Omental fat pad (tissue), 4 donors: ENCODE data around the gene ITIH5. TPM values are rescaled to one million over a fixed set of nuclear protein-coding genes. Genes with fewer than 3 reads are reported as not detected.

Experiments used
- ATAC-seq: fragments of 150-250 bp; one replicate; pipeline ENCODE4 v1.9.1; 2016; ENCODE audit warnings: mild to moderate bottlenecking, moderate library complexity; ENCODE audit not compliant: low FRiP score
- DNase-seq: peaks from one replicate; pipeline ENCODE4 v3.0.0-alpha.2; 2019; ENCODE audit warnings: low spot score
- CTCF ChIP-seq, 3 donors: fragments of 450-650 bp; IDR thresholded peaks; one replicate each; pipeline ENCODE4 v1.5.1; 2016 to 2017; ENCODE audit warnings: antibody characterized with exemption in 3 of 3, mild to moderate bottlenecking in 3 of 3, moderate library complexity in 2 of 3
- total RNA-seq, 4 donors: library from RNA; depleted of rRNA; stranded (reverse); fragments of >200 nt; gene quantifications; one replicate each; pipeline ENCODE4 v1.1.0, GENCODE V29; 2016

ITIH5 gene
- total RNA-seq, 4 donors from 2014 or later: 50.0 to 263 (median 97.9) TPM

GRCh38 chr10:7647062-7647664, 19.6 kb downstream of the ITIH5 start:
- DNase-seq (no peak), ATAC-seq (no peak)
- no peak for TF ChIP-seq CTCF (IDR thresholded peaks at IDR 0.05)

- no peak for TF ChIP-seq CTCF (IDR thresholded peaks at IDR 0.05)
- no peak for DNase-seq
- ATAC-seq: no peak
Observed at GRCh38 chr10:7642491-7643011, 24.2 kb downstream of the ITIH5 start.

- TF ChIP-seq CTCF (IDR thresholded peaks at IDR 0.05): no peak
- ATAC-seq (no peak), DNase-seq (no peak)
Observed at GRCh38 chr10:7635408-7636125, 31.2 kb downstream of the ITIH5 start.

- no peak for DNase-seq
- no peak for TF ChIP-seq CTCF (IDR thresholded peaks at IDR 0.05)
- no peak for ATAC-seq
Observed at GRCh38 chr10:7634142-7634894, 32.4 kb downstream of the ITIH5 start.

GRCh38 chr10:7626283-7626682, 40.5 kb downstream of the ITIH5 start:
- ATAC-seq: peak; percentile 50
- TF ChIP-seq CTCF (IDR thresholded peaks at IDR 0.05): no peak
- DNase-seq: no peak

GRCh38 chr10:7625836-7626235, 40.9 kb downstream of the ITIH5 start:
- no peak for TF ChIP-seq CTCF (IDR thresholded peaks at IDR 0.05)
- ATAC-seq (peak; percentile 77), DNase-seq (no peak)
